OCI-M2 (cell line): ENCODE results near the gene MRGPRE.

Experiments
- DNase-seq: peaks from one replicate; lab custom pipeline; 2025; ENCODE audit not compliant: unreplicated experiment; lab: John Stamatoyannopoulos, UW

The MRGPRE gene

GRCh38 chr11:3182462-3182852 is 49.8 kb downstream of the MRGPRE start:
- DNase-seq: no peak

GRCh38 chr11:3181725-3182461 is 50.3 kb downstream of the MRGPRE start:
- no peak for DNase-seq

- no peak for DNase-seq
These were observed 51.3 kb downstream of the MRGPRE start for GRCh38 chr11:3180869-3181268.

- no peak for DNase-seq
These were observed 53.9 kb downstream of the MRGPRE start for GRCh38 chr11:3178349-3178748.

GRCh38 chr11:3177931-3178330 is 54.3 kb downstream of the MRGPRE start:
- no peak for DNase-seq
